GM12878 (cell line): ENCODE data around the gene ENTPD3.

Experiments used
- CBFB ChIP-seq: IDR thresholded peaks from 2 replicates; pipeline ENCODE4 v1.6.1; 2016; ENCODE audit warnings: antibody characterized with exemption, low read depth
- EZH2 ChIP-seq: IDR thresholded peaks from 2 replicates; pipeline ENCODE4 v1.6.1; 2012; ENCODE audit warnings: low read depth, mild to moderate bottlenecking, control low read depth, inconsistent platforms, low read length, borderline replicate concordance; ENCODE audit not compliant: control insufficient read depth
- IRF3 ChIP-seq: fragments of 450-650 bp; IDR thresholded peaks from 2 replicates; pipeline ENCODE4 v1.6.1; 2014; ENCODE audit warnings: mild to moderate bottlenecking
- MAX ChIP-seq: IDR thresholded peaks from 2 replicates; pipeline ENCODE4 v1.6.1; 2012; ENCODE audit warnings: low read depth, low read length, improper control_type of control experiment
- POLR2AphosphoS5 ChIP-seq: IDR thresholded peaks from 2 replicates; pipeline ENCODE4 v1.6.1; 2011; ENCODE audit warnings: mild to moderate bottlenecking, low read length, inconsistent platforms
- STAT1 ChIP-seq: fragments of 450-650 bp; conservative IDR thresholded peaks from 2 replicates; pipeline ENCODE4 v1.6.1; 2014; ENCODE audit warnings: antibody characterized with exemption, mild to moderate bottlenecking
- TF ChIP-seq, protein P1 (sequence below), 3 experiments: IDR thresholded peaks in 2 of 3; conservative IDR thresholded peaks in 1 of 3; 2 replicates each; pipeline ENCODE4 v1.5.1; 2011; ENCODE audit warnings: low read depth in 3 of 3, low read length in 3 of 3, mild to moderate bottlenecking in 3 of 3, control low read depth in 2 of 3, moderate library complexity in 2 of 3, inconsistent platforms in 1 of 3, mixed read lengths in 1 of 3; ENCODE audit not compliant: control insufficient read depth in 2 of 3, insufficient read depth in 1 of 3; ENCODE audit errors: extremely low read depth in 1 of 3

DNA sequence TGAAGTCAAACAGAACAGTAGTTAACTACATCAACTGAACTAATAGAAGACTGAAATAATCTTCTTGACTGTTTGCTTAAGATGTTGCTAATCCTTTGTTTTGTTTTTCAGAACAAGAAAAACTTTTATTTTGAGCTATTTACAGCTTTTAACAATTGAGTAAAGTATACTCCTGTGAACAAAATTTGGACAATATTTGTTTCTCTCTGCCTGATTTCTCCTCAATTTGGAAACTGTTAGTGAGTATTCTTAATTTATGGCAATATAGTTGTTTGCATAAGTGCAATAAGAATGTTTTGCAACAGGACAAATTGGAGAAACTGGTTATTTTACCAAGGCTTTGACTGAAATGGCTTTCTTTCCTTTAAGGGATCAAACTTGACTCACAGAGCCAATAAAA lies 36.5 kb upstream of the ENTPD3 start:
- TF ChIP-seq, protein P1, sequence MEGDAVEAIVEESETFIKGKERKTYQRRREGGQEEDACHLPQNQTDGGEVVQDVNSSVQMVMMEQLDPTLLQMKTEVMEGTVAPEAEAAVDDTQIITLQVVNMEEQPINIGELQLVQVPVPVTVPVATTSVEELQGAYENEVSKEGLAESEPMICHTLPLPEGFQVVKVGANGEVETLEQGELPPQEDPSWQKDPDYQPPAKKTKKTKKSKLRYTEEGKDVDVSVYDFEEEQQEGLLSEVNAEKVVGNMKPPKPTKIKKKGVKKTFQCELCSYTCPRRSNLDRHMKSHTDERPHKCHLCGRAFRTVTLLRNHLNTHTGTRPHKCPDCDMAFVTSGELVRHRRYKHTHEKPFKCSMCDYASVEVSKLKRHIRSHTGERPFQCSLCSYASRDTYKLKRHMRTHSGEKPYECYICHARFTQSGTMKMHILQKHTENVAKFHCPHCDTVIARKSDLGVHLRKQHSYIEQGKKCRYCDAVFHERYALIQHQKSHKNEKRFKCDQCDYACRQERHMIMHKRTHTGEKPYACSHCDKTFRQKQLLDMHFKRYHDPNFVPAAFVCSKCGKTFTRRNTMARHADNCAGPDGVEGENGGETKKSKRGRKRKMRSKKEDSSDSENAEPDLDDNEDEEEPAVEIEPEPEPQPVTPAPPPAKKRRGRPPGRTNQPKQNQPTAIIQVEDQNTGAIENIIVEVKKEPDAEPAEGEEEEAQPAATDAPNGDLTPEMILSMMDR (IDR thresholded peaks at IDR 0.05 in 2 of 3, conservative IDR thresholded peaks at IDR 0.05 in 1 of 3; ENCODE audit: control insufficient read depth in 2 of 3, extremely low read depth in 1 of 3, insufficient read depth in 1 of 3, low read depth in 3 of 3, low read length in 3 of 3): no peak
- TF ChIP-seq IRF3: no peak
- no peak for TF ChIP-seq STAT1
- TF ChIP-seq EZH2: no peak
- no peak for TF ChIP-seq CBFB
- no peak for TF ChIP-seq MAX
- no peak for TF ChIP-seq POLR2AphosphoS5
